IPS DF 6.9 (cell line): ENCODE data around the gene CXCL12.

Source experiments
- DNase-seq: peaks from one replicate; pipeline ENCODE4 v3.0.0-alpha.2; 2013; ENCODE audit warnings: low read depth, low spot score
- H3K27ac ChIP-seq: one replicate; pipeline ENCODE4 v1.5.1; 2013; ENCODE audit warnings: low read length, control low read depth
- H3K27me3 ChIP-seq: 2 replicates; pipeline ENCODE4 v1.6.1; 2013; ENCODE audit warnings: mild to moderate bottlenecking, low read length; ENCODE audit not compliant: control insufficient read depth, insufficient read depth
- H3K36me3 ChIP-seq: 2 replicates; pipeline ENCODE4 v1.6.1; 2013; ENCODE audit warnings: low read length; ENCODE audit not compliant: control insufficient read depth, insufficient read depth
- H3K4me1 ChIP-seq: 2 replicates; pipeline ENCODE4 v1.6.1; 2013; ENCODE audit warnings: low read length; ENCODE audit not compliant: control insufficient read depth, insufficient read depth
- H3K4me3 ChIP-seq: 2 replicates; pipeline ENCODE4 v1.5.1; 2013; ENCODE audit warnings: mild to moderate bottlenecking, low read length
- H3K9me3 ChIP-seq: 2 replicates; pipeline ENCODE4 v1.6.1; 2013; ENCODE audit warnings: low read length, inconsistent platforms; ENCODE audit not compliant: control insufficient read depth, insufficient read depth
- WGBS: extraction: QIAGEN DNeasy Blood & Tissue Kit; methylation state at CpG from one replicate; pipeline ENCODE4 v1.1.7; 2013; ENCODE audit warnings: mixed read lengths, missing lambda C conversion rate; ENCODE audit not compliant: insufficient read length, insufficient coverage; 5-methylcytosine and 5-hydroxymethylcytosine counted together

Gene CXCL12

DNA sequence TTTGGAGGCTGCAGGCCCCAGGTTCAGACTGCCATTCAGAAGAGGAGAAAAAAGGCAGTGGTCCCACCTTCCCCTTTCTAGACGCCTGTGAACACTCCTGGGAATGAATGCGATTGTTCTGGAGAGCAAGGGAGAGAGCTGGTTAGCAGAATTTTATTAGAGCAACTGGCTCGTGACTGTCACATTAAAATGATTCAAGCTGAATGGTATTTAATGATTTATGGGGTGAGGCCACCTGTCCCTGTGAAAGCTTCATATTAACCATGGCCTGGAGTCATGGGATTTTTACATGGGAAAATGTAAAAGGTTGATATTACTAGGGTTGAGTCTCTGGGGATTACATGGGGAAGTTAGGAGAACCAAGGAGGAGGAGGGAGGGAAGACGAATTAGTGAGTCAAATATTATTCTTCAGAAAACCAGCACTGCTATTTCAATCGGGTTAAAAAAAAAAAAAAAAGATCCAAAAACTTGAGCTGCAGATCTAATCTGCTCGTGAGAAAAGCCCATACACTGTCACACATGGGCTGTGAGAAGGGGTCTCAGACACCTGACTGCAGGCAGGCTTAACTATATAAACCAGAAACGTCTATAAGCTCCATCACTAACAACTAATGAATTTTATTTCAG lies 8.3 kb downstream of the CXCL12 start:
- Histone ChIP-seq H3K27ac (no peak overlapping the region), H3K36me3 (peaks cover 13% of the 10 kb centered on the region; the same call in 1 of the 2 replicates), H3K4me1 (peaks cover 10% of the 10 kb centered on the region), H3K9me3 (no peaks in the 10 kb centered on the region), H3K4me3 (no peak overlapping the region), H3K27me3 (no peaks in the 10 kb centered on the region)
- DNase-seq = no peak
- WGBS = no CpG with 5 or more reads among the region's 7 CpGs

GRCh38 chr10:44374155-44374554 lies 10.7 kb downstream of the CXCL12 start:
- H3K4me1 ChIP-seq = peaks cover 9% of the 10 kb centered on the region
- H3K4me3 ChIP-seq = no peak overlapping the region
- no peaks in the 10 kb centered on the region for H3K27me3 ChIP-seq
- no peaks in the 10 kb centered on the region for H3K9me3 ChIP-seq
- H3K27ac ChIP-seq = no peak overlapping the region
- no peak for DNase-seq
- peaks cover 13% of the 10 kb centered on the region; the same call in 1 of the 2 replicates for H3K36me3 ChIP-seq
- WGBS = no CpG with 5 or more reads among the region's 6 CpGs

DNA sequence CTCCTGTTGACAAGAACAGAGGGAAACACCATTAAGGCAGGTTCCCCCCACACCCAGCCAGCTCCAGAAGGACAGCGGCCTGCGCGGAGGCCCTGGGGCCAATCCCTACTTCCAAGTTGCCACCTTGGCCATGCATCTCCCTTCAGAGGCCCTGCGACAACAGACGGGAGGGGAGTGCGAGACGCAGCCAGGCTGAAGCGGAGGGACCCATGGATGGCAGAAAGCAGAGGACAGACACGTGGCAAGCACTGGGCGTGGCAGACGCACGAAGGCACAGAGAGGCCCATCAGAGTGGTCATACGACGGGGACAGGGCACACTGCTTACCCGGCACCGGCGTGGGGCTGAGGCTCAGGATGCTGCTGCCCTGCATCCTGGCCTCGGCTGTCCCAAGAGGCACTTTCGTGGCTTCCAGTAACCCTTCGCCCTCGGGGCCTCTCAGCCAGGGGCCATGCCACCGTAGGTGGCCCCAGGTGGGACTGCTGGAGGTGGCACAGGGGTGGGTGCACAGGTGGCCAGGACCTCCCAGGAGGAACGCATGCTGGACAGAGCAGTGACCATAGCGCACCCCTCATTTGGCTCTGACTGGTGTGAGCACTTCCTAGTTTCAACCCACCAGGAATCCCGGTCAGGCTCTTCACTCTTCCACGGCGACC lies 11.4 kb downstream of the CXCL12 start:
- DNase-seq = no peak
- no peak overlapping the region for H3K27ac ChIP-seq
- no peak overlapping the region for H3K4me3 ChIP-seq
- H3K36me3 ChIP-seq = peaks cover 10% of the 10 kb centered on the region; the same call in 1 of the 2 replicates
- H3K27me3 ChIP-seq = no peaks in the 10 kb centered on the region
- no peaks in the 10 kb centered on the region for H3K9me3 ChIP-seq
- H3K4me1 ChIP-seq = peaks cover 9% of the 10 kb centered on the region
- WGBS = no CpG with 5 or more reads among the region's 27 CpGs

- Histone ChIP-seq H3K4me3 (no peak overlapping the region), H3K36me3 (peaks cover 3% of the 10 kb centered on the region; the same call in 1 of the 2 replicates), H3K27ac (no peak overlapping the region), H3K27me3 (no peaks in the 10 kb centered on the region), H3K4me1 (peaks cover 9% of the 10 kb centered on the region), H3K9me3 (no peaks in the 10 kb centered on the region)
- DNase-seq = no peak
- no CpG with 5 or more reads among the region's 5 CpGs for WGBS
Observed at GRCh38 chr10:44372181-44372580, 12.7 kb downstream of the CXCL12 start.

- Histone ChIP-seq H3K27me3 (no peaks in the 10 kb centered on the region), H3K4me1 (peaks cover 9% of the 10 kb centered on the region), H3K9me3 (no peaks in the 10 kb centered on the region), H3K4me3 (no peak overlapping the region), H3K27ac (peak overlapping the region; percentile 18), H3K36me3 (peaks cover 3% of the 10 kb centered on the region; the same call in 1 of the 2 replicates)
- peak; percentile 73 for DNase-seq
- WGBS = no CpG with 5 or more reads among the region's 10 CpGs
Observed at GRCh38 chr10:44370731-44371248, 14.1 kb downstream of the CXCL12 start.

GRCh38 chr10:44369854-44370253 lies 15.0 kb downstream of the CXCL12 start:
- Histone ChIP-seq H3K27ac (no peak overlapping the region), H3K4me1 (peaks cover 9% of the 10 kb centered on the region), H3K9me3 (no peaks in the 10 kb centered on the region), H3K27me3 (no peaks in the 10 kb centered on the region), H3K4me3 (no peak overlapping the region), H3K36me3 (peaks cover 3% of the 10 kb centered on the region; the same call in 1 of the 2 replicates)
- no peak for DNase-seq
- no CpG with 5 or more reads among the region's 1 CpG for WGBS

- no peak for DNase-seq
- H3K27me3 ChIP-seq = no peaks in the 10 kb centered on the region
- peaks cover 9% of the 10 kb centered on the region for H3K4me1 ChIP-seq
- H3K27ac ChIP-seq = no peak overlapping the region
- H3K9me3 ChIP-seq = no peaks in the 10 kb centered on the region
- peaks cover 3% of the 10 kb centered on the region; the same call in 1 of the 2 replicates for H3K36me3 ChIP-seq
- H3K4me3 ChIP-seq = no peak overlapping the region
- WGBS = no CpG with 5 or more reads among the region's 6 CpGs
Observed at GRCh38 chr10:44369296-44369695, 15.6 kb downstream of the CXCL12 start.

DNA sequence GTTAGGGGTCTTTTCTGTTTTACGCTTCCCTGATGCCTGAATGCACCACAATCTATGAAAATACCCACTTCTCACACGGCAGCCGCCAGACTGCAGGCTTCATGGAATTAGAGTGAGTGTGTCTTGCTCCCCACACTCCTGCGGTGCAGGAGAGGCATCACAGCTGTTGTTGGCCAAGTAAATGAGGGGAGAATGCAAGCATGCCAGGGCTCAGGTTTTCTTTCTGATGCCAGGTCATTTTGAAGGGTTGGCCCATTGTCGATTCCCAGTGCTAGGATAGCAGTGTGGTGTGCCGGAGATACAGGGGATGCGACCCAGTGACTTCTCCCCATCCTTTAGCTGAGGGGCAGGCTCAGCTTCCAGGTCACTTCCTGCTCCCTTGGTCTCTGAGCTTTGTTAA lies 16.3 kb downstream of the CXCL12 start:
- Histone ChIP-seq H3K9me3 (no peaks in the 10 kb centered on the region), H3K4me1 (peaks cover 9% of the 10 kb centered on the region), H3K27me3 (no peaks in the 10 kb centered on the region), H3K36me3 (peaks cover 3% of the 10 kb centered on the region; the same call in 1 of the 2 replicates), H3K27ac (no peak overlapping the region), H3K4me3 (no peak overlapping the region)
- no CpG with 5 or more reads among the region's 7 CpGs for WGBS
- no peak for DNase-seq

DNA sequence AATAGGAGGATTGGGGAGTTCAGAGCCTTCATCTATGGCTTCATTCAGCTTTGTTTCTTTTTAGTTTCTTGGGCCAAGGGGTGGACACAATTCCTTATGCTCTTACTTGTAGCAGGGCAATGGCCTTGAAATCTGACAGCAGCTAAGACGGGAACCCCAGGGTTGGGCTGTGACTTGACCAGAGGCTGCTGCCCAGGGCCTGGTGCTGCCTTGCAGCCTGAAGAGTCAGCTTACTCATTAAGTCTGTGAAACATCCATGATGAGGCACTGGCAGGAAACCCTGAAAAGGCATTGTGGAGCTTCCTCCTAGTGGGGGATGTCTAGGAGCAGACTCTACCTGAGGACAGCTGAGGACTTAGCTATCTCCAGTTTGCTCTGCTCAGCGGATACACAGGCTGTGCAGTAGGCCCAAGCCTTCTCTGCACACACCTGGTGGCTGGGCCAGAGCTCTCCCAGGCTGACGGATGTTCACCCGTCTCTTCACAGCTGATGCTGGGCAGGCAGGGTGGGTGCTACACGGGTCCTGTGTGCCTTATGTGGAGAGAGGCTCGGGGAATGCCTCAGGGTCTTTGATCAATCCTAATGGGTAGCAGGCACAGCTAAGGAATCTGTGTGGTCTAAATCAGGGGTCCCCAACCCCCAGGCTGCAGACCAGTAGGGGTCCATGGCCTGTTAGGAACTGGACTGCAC lies 17.8 kb downstream of the CXCL12 start:
- Histone ChIP-seq H3K4me3 (no peak overlapping the region), H3K27ac (no peak overlapping the region), H3K36me3 (no peaks in the 10 kb centered on the region), H3K9me3 (no peaks in the 10 kb centered on the region), H3K4me1 (peaks cover 6% of the 10 kb centered on the region), H3K27me3 (no peaks in the 10 kb centered on the region)
- WGBS = no CpG with 5 or more reads among the region's 6 CpGs
- DNase-seq = no peak

- no CpG with 5 or more reads among the region's 1 CpG for WGBS
- Histone ChIP-seq H3K36me3 (no peaks in the 10 kb centered on the region), H3K4me3 (no peak overlapping the region), H3K27me3 (no peaks in the 10 kb centered on the region), H3K9me3 (no peaks in the 10 kb centered on the region), H3K27ac (no peak overlapping the region), H3K4me1 (peaks cover 5% of the 10 kb centered on the region)
- DNase-seq = no peak
Observed at GRCh38 chr10:44364566-44364965, 20.3 kb downstream of the CXCL12 start.
